Activated T-cell treated with anti-CD3 and anti-CD28 coated beads for 48 hours (primary cell): ENCODE data around the gene CASKIN2.

Experiments
- DNase-seq: peaks from one replicate; pipeline ENCODE4 v3.0.0-alpha.2; 2020; ENCODE audit warnings: low read depth

The CASKIN2 gene

GRCh38 chr17:75515496-75516254 is at the start of gene CASKIN2:
Gene CASKIN2 (minus strand): TSS chr17:75515537. CDS start chr17:75513804, 1,733 bp downstream.
- peak; percentile 88 for DNase-seq

GRCh38 chr17:75565066-75565465 is 49.7 kb upstream of the CASKIN2 start:
- no peak for DNase-seq

DNA sequence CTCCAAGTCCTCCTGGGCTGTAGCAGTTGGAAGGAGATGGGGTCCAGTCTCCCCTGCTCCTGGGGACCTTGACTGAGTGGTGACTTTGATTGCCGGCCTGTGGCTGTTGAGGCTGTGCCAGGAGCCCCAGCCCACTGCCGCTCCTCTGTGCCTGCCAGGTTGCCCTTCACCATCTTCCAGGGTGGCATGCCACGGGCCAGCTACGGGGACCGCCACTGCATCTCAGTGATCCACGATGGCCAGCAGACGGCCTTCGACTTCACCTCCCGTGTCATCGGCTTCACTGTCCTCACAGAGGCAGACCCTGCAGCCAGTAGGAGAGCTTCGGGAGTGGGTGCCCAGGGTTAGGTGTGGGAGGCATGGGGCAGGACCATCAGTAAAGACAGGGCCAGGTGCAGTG is 48.9 kb upstream of the CASKIN2 start:
- DNase-seq: no peak

- DNase-seq: no peak
These were observed 47.9 kb upstream of the CASKIN2 start for GRCh38 chr17:75563063-75563758.

- no peak for DNase-seq
These were observed 46.7 kb upstream of the CASKIN2 start for GRCh38 chr17:75561927-75562603.

- DNase-seq: no peak
These were observed 44.7 kb upstream of the CASKIN2 start for GRCh38 chr17:75559958-75560533.

DNA sequence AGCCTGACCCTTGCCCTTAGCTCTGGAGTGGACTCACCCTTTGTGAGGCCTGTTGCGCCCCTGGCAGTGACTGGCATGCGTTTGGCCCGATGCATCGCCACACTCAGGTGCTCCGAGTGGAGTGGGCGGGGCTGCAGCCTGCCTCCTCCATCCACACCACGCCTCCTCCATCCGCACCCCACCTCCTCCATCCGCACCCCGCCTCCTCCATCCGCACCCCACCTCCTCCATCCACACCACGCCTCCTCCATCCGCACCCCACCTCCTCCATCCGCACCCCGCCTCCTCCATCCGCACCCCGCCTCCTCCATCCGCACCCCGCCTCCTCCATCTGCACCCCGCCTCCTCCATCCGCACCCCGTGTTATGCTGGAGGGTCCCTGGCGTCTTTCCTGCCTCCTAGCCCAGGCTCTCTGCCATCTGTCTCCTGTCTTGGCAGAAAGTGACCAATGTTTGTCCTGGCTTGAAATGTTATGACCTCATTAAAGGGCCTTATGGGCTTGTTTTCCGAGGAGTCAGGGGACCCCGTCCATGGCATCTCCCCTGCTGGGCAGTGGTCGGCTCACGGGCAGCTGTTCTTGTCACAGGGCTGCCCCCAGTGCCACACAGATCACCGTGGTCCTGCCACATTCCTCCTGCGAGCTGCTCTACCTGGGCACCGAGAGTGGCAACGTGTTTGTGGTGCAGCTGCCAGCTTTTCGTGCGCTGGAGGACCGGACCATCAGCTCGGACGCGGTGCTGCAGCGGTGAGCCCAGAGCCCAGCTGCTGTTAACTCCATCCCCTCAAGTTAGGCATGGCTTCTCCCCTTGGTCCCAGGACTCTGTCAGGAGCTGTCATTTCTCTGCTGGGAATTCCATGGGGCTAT is 43.6 kb upstream of the CASKIN2 start:
- no peak for DNase-seq

DNA sequence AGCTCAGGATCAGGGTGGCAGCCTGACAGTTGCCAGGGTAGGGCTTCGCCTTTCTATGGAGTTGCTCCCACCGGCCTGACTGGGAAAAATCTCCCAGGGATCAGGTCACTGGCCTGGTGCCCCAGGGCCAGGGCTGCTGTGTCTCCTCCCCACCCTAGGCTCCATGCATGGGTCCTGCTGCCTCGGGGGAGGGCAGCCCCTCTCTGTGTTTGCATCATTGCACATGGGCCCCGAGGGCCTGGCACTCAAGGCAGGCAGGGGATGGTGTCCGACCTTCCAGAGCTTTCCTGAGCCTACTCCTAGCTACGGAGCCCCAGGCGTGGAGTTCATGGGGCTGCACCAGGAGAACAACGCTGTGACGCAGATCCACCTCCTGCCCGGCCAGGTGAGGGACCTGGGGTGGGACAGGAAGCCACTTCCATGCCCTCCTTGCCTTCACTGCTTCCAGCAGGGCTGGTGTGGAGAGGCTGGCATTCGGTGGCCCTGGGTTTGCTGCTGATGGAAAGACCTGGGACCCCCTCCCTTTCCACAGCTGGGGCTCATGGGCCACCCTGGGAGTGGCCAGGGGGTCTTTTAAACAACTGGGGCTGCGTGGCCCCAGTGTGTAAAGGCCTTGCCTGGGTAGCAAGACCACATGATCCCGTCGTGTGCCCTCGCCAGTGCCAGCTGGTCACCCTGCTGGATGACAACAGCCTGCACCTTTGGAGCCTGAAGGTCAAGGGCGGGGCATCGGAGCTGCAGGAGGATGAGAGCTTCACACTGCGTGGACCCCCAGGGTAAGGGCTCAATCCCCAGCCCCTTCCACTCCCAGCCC is 42.7 kb upstream of the CASKIN2 start:
- no peak for DNase-seq

DNA sequence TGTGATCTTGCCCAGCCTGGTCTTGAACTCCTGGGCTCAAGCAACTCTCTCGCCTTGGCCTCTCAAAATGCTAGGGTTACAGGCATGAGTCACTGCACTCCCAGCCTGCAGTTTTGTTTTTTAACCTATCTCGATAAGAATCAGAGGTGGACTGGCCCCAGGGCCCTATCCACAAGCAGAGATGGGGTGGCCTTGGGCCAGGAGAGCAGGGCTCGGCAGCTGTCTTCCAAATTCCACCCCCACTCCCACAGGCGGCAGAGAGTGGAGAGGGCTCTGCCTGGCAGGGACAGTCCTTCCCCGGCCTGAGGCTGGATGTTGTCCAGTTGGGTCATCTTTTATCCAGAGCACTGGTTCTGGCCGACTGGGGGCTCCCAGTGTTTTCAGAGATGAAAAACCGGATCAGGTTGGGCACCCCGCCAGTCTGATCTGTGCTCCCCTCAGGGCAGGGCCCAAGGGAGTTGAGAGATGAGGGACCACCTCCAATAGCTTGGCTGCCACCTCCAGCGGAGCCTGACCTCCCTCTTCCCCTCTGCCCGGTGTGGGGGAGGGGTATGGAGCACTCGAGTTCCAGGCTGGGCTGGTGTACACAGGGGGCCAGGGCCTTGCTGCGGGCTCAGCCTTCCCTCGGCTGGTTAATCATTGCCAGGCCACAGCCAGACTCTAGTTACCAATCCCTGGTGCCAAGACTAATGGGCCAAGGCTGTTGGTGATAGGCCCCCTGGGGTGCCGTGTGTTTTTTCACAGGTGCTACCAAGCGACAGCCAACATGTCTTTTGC is 41.9 kb upstream of the CASKIN2 start:
- DNase-seq: no peak

- no peak for DNase-seq
These were observed 40.4 kb upstream of the CASKIN2 start for GRCh38 chr17:75555679-75556153.

DNA sequence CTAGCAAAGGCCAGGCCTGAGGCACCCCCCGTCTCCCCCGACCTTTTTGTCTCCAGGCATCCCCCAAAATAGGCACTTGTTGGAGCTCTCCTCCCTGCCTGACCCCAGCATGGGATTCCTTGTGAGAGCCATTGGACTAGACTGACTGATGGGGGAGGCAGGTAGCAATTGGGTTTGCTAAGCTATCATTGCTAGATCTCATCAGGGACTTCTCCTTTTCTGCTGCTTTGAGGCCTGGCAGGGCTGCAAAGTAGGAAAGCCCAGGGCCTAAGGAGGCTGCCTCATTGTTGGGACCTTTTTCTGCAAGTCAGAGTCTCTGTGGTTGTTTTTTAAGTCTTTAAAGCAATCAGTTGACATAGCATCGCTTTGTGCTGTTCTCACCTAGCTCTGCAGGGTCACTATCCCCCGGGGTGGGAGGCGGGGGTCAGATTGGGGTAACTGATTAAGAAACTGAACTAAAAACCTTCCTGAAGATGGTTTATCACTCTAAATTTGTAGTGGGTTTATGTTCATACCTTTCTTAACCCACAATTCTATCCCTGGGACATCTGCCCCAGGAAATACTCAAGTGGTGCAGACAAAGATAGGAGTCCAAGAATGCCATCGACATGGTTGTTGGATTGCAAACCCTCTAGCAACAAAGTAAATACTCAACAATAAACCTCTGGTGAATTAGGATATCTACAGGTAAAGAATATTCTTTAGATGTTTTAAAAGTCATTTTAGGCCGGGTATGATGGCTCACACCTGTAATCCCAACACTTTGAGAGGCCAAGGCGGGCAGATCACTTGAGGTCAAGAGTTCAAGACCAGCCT is 38.2 kb upstream of the CASKIN2 start:
- no peak for DNase-seq

GRCh38 chr17:75552425-75553294 is 37.3 kb upstream of the CASKIN2 start:
- DNase-seq: no peak

- DNase-seq: no peak
These were observed 35.9 kb upstream of the CASKIN2 start for GRCh38 chr17:75551266-75551665.

DNA sequence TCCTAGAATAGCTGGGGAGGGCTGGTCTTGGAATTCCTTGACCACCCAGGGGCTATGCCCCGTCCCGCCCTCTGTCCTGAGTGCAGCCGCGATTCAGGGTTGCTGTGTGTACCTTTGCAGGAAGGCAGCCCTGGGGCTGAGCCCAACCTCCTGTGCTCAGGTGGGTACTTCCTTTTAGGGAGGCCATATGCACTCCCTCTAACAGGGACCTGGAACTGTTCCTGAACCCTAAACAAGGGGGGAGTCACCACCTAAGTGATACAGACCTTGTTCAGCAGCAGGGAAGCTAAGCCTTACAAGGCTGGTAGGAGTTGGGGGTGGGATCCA is 34.8 kb upstream of the CASKIN2 start:
- DNase-seq: no peak

GRCh38 chr17:75549246-75550138 is 34.2 kb upstream of the CASKIN2 start:
- DNase-seq: no peak

DNA sequence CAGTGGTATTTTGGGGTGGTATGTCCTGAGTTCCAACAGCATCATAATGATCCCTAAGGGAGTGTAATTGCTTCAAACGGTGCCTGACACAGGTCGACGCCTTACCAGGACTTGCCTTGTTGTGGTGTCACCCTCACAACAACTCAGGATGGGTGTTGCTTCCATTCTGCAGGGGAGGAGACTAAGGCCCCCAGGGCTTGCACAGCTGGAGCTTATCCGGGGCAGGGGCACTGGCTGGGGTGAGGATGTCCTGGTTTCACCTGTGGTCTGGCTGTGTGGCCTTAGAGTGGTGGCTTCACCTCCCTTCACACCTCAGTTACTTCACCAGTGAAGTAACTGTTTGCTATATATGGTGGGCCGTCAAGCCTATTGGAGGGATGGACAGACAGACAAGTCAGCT is 33.5 kb upstream of the CASKIN2 start:
- DNase-seq: no peak

DNA sequence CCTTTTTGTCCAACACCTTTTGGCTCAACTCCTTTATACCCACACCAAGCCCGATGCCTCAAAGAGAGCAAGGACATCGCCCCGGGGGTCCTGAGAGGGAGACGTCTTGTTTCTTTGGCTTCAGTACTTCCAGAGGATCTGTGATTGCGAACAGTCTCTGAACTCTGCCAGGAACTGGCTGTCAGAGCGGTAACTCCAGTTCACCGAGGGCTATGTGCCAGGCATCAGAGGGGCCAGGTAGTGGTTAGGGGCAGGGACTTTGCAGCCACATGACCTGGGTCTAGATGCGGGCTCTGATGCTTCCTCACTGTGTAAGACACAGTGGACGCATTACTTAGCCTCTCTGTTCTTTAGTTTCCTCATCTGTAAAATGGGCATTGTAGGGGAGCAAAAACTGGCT is 31.8 kb upstream of the CASKIN2 start:
- DNase-seq: no peak
